ENCODE results near the gene POLR3C.

POLR3C gene

DNA sequence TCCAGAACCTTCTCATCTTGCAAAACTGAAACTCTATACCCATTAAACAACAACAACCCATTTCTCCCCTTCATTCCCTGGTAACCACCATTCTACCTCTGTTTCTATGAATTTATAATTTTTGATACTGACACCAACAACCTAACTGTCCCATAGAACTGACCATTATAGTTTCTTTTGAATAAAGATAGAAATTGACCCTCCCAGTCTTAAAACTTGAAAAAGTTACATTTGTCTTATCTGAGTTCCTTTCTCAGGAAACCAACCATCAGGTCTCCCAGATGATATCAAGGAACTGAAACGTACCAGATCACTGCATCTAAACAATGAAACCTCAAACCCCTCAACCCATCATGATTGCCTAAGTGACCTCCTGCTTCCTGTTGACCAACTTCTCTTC, 27.2 kb upstream of the POLR3C start:
- TF ChIP-seq, protein P1, sequence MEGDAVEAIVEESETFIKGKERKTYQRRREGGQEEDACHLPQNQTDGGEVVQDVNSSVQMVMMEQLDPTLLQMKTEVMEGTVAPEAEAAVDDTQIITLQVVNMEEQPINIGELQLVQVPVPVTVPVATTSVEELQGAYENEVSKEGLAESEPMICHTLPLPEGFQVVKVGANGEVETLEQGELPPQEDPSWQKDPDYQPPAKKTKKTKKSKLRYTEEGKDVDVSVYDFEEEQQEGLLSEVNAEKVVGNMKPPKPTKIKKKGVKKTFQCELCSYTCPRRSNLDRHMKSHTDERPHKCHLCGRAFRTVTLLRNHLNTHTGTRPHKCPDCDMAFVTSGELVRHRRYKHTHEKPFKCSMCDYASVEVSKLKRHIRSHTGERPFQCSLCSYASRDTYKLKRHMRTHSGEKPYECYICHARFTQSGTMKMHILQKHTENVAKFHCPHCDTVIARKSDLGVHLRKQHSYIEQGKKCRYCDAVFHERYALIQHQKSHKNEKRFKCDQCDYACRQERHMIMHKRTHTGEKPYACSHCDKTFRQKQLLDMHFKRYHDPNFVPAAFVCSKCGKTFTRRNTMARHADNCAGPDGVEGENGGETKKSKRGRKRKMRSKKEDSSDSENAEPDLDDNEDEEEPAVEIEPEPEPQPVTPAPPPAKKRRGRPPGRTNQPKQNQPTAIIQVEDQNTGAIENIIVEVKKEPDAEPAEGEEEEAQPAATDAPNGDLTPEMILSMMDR (IDR thresholded peaks at IDR 0.05; ENCODE audit: insufficient read depth, low read length, poor library complexity, severe bottlenecking): no peak
- Histone ChIP-seq H3K27me3 (replicated peaks; ENCODE audit: control insufficient read depth, insufficient read depth, low read length) (no peaks in the 10 kb centered on the region), H3K36me3 (ENCODE audit: control insufficient read depth, insufficient read depth, low read length) (no peaks in the 10 kb centered on the region), H3K4me3 (replicated peaks; ENCODE audit: low read depth, low read length) (no peak overlapping the region)
- no peak for DNase-seq (ENCODE audit: extremely low read depth, insufficient read length)

DNA sequence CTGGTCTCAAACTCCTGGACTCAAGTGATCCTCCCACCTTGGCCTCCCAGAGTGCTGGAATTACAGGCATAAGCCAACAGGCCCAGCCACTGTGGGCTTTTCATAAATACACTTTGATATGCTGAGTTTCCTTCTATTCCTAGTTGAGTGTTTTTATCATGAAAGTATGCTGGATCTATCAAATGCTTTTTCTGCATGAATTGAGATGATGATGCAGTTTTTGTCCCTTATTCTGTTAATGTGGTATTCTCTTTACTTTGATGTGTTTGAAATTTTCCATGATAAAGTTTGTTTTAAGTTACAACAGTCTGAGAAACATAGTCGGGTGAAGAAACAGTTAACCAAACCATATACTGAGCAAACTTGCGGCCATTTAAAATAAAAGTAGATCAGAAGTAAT, 24.2 kb upstream of the POLR3C start:
- Histone ChIP-seq H3K36me3 (ENCODE audit: control insufficient read depth, insufficient read depth, low read length) (no peaks in the 10 kb centered on the region), H3K27me3 (replicated peaks; ENCODE audit: control insufficient read depth, insufficient read depth, low read length) (no peaks in the 10 kb centered on the region), H3K4me3 (replicated peaks; ENCODE audit: low read depth, low read length) (no peak overlapping the region)
- no peak for DNase-seq (ENCODE audit: extremely low read depth, insufficient read length)
- TF ChIP-seq, protein P1 (IDR thresholded peaks at IDR 0.05; ENCODE audit: insufficient read depth, low read length, poor library complexity, severe bottlenecking): no peak

DNA sequence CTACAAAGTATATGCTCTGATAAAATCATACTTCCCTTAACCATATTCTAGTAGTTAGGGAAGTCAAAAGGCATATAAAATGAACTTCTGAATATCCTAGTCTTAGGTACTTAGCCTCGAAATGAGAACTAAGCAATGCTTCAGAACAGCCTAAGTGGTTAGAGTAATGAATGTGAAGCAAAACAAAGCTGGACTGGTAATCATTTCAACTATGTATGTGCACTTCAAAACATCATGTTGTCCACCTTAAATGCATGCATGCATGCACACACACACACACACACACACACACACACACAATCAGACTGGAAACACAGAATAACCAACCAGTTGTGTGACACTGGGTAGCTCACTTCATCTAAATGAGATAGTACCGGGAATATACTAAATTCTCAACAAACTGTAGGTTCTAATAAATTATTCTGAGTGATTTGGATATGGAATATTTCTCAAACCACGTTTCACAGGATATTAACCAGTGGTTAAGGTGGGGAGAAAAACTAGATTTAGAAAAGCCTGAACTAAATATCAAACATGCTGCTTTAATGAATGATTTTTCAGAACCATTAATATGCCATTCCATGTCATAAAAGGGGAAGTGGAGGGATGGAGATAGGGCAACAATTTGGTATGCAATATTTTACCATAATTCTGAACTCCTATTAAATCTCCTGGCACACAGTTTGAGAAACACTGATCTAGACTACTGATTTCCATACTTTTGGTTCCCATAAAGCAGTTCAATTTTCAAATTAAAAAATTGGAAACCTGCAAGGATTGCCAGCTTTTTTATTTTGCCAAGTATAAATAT, 19.6 kb upstream of the POLR3C start:
- TF ChIP-seq, protein P1 (IDR thresholded peaks at IDR 0.05; ENCODE audit: insufficient read depth, low read length, poor library complexity, severe bottlenecking): no peak
- Histone ChIP-seq H3K36me3 (ENCODE audit: control insufficient read depth, insufficient read depth, low read length) (no peaks in the 10 kb centered on the region), H3K27me3 (replicated peaks; ENCODE audit: control insufficient read depth, insufficient read depth, low read length) (no peaks in the 10 kb centered on the region), H3K4me3 (replicated peaks; ENCODE audit: low read depth, low read length) (no peak overlapping the region)
- DNase-seq (ENCODE audit: extremely low read depth, insufficient read length): no peak

DNA sequence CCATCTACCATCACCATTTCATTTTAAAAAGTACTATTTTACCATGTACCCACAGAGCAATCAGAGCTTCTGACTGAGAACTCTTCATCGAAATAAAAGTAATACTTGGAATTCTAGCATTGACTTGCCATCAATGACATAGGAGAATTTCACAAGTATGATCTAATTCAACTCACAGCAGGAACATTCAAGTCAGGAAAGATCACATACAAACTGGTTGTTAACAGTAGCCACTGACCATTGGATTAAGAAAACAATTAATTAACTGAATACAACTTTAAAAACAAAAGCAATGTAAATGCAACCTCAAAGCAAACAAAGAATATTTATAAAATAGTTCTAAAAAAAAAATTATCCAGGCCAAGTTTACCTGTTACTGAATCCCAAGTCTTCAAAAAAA, 18.9 kb upstream of the POLR3C start:
- TF ChIP-seq, protein P1 (IDR thresholded peaks at IDR 0.05; ENCODE audit: insufficient read depth, low read length, poor library complexity, severe bottlenecking): no peak
- Histone ChIP-seq H3K4me3 (replicated peaks; ENCODE audit: low read depth, low read length) (no peak overlapping the region), H3K36me3 (ENCODE audit: control insufficient read depth, insufficient read depth, low read length) (no peaks in the 10 kb centered on the region), H3K27me3 (replicated peaks; ENCODE audit: control insufficient read depth, insufficient read depth, low read length) (no peaks in the 10 kb centered on the region)
- DNase-seq (ENCODE audit: extremely low read depth, insufficient read length): no peak

DNA sequence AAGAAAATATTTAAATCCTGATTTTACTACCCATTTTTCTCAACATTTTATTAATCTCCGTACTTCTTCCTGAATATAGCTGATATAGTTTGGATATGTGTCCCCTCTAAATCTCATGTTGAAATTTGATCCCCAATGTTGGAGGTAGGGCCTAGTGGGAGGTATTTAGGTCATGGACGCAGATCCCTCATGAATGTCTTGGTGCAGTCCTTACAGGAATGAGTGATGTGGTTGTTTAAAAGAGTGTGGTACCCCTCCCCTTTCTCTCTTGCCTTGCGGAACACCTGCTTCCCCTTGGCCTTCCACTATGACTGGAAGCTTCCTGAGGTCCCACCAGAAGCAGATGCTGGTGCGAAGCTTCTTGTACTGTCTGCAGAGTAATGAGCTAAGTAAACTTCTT, 17.6 kb upstream of the POLR3C start:
- no peaks in the 10 kb centered on the region for H3K27me3 ChIP-seq (replicated peaks; ENCODE audit: control insufficient read depth, insufficient read depth, low read length)
- no peaks in the 10 kb centered on the region for H3K36me3 ChIP-seq (ENCODE audit: control insufficient read depth, insufficient read depth, low read length)
- TF ChIP-seq, protein P1 (IDR thresholded peaks at IDR 0.05; ENCODE audit: insufficient read depth, low read length, poor library complexity, severe bottlenecking): no peak
- no peak for DNase-seq (ENCODE audit: extremely low read depth, insufficient read length)
- no peak overlapping the region for H3K4me3 ChIP-seq (replicated peaks; ENCODE audit: low read depth, low read length)

Data from GM06990 (cell line).